Skin of body (tissue), 2 donors: ENCODE measurements around the gene BRD4. TPM values are rescaled to one million over a fixed set of nuclear protein-coding genes. Genes with fewer than 3 reads are reported as not detected.
A peak's percentile ranks its signal among the peaks of the same experiment; 100 is the strongest.

Experiments
- DNase-seq: peaks from one replicate; lab custom pipeline; 2025; lab: John Stamatoyannopoulos, UW
- total RNA-seq: library from RNA; depleted of rRNA; stranded (reverse); fragments of >200 nt; gene quantifications from one replicate; pipeline ENCODE4 v1.2.3, GENCODE V29; 2014

The BRD4 gene
- total RNA-seq, 1 donor from 2014 or later, result 23.1 TPM

DNA sequence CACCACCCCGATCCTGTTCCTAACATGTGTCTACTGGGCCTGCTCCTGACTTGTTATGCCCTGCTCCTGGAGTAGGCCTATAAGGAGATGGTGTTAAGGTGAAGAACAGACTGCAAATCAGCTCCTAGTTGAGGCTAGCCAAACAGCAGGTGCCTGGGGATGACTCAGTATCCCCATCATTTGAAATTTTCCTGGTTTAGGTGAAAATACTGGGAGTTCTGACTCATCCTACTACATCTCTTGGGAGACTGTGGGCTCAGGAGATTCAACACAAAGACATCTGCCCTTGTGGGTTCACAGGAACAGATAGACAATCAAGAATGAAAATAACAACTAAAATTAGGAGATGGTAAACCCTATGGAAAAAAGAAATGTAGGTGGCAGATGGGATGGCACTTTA is 41.2 kb downstream of the BRD4 start:
- no peak for DNase-seq

- DNase-seq, result no peak
These were observed 42.2 kb downstream of the BRD4 start for GRCh38 chr19:15290166-15290565.

DNA sequence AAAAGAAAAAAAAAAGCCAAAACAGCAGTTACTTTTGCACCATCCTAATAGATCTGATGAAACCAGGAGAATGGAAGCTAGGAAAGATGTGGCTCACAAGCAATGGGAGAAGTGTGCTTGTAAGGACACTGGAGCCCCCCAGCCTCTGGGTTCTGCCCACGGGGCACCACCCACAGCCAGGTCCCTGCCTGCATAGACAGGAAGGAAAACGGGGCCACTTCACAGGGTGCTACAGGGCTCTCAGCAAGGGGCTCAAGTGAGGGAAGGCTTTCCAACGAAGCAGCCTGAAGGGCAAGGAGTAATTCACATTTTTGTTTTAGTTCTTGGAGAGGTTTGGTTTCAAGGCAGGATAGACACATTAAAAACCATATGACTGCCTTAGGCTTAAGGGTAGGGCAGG is 42.7 kb downstream of the BRD4 start:
- no peak for DNase-seq

- peak; percentile 52 for DNase-seq
These were observed 44.0 kb downstream of the BRD4 start for GRCh38 chr19:15288146-15288963.

GRCh38 chr19:15287496-15287895 is 44.8 kb downstream of the BRD4 start:
- DNase-seq, result no peak

- DNase-seq, result no peak
These were observed 45.5 kb downstream of the BRD4 start for GRCh38 chr19:15286688-15287365.

GRCh38 chr19:15285896-15286591 is 46.3 kb downstream of the BRD4 start:
- DNase-seq, result no peak

DNA sequence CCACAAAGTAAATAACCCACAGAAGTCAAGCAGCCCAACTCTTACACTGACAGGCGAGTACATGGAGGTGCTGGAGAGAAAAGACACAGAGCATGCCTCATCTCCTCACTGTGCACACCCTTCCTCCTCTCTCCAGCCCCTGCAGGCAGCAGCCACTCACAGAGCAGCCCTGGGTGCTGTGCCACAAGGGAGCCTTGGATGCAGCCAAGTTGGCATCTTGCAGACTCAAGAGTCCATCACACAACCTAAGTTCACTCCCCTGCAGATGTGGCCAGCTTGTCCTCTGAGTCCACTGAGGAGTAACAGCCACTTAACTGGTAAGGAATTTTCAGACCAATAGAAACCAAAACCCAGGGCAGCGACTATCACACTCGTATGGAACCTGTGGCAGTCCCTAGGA is 47.4 kb downstream of the BRD4 start:
- DNase-seq, result no peak

DNA sequence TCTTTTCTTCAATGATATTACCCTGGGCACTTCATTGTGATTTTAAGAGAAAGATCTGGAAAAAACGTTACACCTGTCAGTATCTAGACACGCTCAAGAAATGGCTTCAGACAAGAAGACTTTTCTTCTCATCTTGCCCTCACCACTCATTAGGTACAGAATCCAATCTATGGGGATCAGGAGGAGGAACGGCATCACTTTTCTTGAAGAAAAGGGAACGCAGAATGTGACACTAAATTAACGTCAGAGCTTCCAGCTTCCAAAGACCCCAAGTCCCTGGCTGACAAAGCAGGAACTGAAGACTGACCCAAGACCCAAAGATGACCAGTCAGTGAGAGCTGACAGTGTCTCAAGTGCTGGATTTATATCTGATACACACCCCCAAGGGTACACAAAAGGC is 48.2 kb downstream of the BRD4 start:
- DNase-seq, result no peak

GRCh38 chr19:15283141-15283883 is 49.0 kb downstream of the BRD4 start:
- no peak for DNase-seq

DNA sequence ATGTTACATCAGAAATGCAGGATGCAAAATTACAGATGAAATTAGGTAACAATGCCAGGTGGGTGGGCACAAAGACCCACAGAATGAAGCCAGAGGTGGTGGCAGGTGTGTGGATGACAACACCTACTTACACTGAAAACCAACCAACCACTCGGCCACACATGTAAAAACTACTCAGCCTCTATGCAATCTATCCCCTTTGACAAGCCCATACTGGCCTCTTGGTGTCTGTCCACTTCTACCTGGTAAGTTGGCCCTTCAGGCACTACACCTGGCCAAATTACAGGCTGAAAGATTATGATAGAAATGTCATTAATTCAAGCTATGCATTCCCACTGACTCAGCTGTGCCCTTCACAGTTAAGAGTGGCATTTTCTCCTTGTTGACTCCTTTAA is 50.0 kb downstream of the BRD4 start:
- DNase-seq, result no peak

- DNase-seq, result peak; percentile 61
These were observed 51.2 kb downstream of the BRD4 start for GRCh38 chr19:15280915-15281683.

DNA sequence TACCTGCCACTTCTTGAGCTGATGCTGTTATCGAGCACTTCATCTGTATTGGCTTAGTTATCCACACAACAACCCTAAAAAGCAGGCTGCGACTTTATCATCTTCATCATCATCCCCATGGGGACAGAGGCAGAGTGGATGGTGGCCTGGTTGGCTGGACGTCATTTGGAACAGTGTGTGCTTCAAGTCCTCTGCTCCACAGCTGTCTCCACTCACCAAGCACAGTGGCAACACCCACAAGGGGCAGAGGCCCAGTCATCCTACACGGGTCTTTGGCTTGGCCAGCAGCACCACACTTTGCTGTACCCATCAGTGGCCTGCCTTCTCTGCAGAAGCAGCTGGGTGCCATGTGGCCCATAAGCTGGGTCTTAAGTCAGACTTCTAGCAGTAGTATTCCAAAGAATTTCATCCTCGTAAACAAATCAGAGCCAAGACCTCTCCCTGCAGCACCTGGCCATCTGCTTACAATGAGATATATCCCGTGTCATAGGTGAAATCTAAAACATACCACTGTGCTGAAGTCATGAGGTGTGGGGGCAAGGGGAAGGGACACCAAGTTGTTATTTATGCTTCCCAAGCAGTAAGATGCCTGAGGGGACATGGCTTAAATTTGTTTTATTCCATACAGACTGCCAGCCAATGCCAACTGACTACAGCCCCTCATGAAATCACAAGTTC is 52.2 kb downstream of the BRD4 start:
- no peak for DNase-seq

GRCh38 chr19:15279326-15279904 is 52.9 kb downstream of the BRD4 start:
- DNase-seq, result no peak

DNA sequence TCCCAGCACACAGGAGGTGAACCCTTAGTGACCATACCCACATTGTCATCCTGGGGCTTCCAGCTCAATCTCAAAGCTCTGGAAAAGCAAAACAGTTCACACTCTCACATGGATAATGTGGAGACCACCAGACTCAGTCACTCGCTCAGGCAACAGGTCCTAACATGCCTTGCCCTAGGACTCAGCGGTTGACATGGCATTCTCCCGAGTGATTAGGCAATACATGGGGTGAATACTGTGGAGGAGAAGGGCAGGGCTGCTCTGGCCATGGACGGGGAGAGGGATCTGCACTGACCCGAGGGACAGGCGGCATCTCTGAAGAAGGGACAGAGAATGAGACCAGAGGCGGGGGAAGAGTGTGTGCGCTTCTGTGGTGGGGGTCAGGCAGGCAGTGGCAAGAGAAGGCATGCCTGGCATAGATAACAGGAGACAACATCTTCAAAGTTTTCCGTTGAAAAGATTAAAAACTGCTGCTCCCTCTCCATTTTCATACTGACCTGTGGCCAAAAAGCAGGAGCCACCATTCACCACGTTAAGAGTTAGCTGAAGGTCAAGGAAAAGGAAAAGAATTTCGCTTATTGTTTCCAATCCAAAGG is 55.6 kb downstream of the BRD4 start:
- DNase-seq, result no peak

DNA sequence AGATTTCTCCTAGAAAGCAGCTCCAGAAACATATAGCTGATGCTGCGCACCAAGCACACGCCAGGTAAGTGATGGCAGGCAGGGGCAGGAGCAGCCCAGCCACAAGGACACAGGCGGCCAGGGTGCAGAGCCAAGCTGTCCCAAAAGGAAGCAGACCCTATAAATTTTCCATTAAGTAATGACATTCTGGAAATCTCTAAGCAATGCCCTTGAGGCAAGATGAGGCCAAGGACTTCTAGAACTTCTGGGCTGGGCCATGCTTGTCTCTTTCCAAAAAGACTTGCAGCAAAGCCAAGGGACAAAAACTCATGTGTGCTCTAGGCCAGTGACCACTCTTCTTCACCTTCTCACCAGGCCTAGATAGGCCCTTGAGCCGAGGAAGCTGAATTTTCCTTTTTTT is 57.9 kb downstream of the BRD4 start:
- no peak for DNase-seq

GRCh38 chr19:15269806-15270205 is 62.5 kb downstream of the BRD4 start:
- DNase-seq, result no peak

DNA sequence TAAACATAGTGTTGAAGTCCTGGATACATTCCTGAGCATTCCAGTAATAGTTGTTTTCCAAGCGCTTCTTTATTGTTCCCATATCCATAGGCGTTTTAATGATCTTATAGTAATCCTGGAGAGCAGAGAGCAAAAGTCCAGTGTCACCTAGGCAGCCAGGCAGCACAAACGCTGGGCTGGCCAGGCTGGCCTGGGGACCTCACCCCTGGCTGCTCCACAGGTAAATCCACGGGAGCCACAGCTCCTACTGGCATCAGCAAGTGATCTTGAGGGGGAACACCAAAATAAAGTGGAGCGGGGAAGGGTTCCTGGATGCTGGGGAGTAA is 63.4 kb downstream of the BRD4 start:
- DNase-seq, result no peak

GRCh38 chr19:15268192-15268927 is 64.0 kb downstream of the BRD4 start:
- DNase-seq, result no peak
